GM23338 (cell line): ENCODE measurements around the gene SLC5A12. TPM values are rescaled to one million over a fixed set of nuclear protein-coding genes. Genes with fewer than 3 reads are reported as not detected.

Source experiments
- ATAC-seq: fragments of 200-7000 bp; cut with Tn5 transposase; 3 replicates; pipeline ENCODE4 v1.9.1; 2020
- DNase-seq: peaks from one replicate; pipeline ENCODE4 v3.0.0-alpha.2; 2015; ENCODE audit warnings: low spot score
- H2AFZ ChIP-seq: fragments of 200-600 bp; sonication (generic); 2 replicates; pipeline ENCODE4 v1.8.0; 2016; ENCODE audit warnings: antibody characterized with exemption, mild to moderate bottlenecking, moderate library complexity
- H3F3A ChIP-seq: fragments of 200-600 bp; sonication (generic); replicated peaks from 2 replicates; pipeline ENCODE4 v1.8.0; 2017; ENCODE audit warnings: antibody characterized with exemption, mixed run types, low read depth
- H3K27ac ChIP-seq: fragments of 200-600 bp; sonication (generic); 2 replicates; pipeline ENCODE4 v1.6.1; 2016; ENCODE audit warnings: low read depth
- H3K27me3 ChIP-seq: fragments of 200-600 bp; sonication (generic); 2 replicates; pipeline ENCODE4 v1.8.0; 2016; ENCODE audit warnings: mild to moderate bottlenecking, mixed run types, moderate library complexity; ENCODE audit not compliant: insufficient read depth
- H3K36me3 ChIP-seq: fragments of 200-600 bp; sonication (generic); 2 replicates; pipeline ENCODE4 v1.8.0; 2016; ENCODE audit warnings: mild to moderate bottlenecking; ENCODE audit not compliant: insufficient read depth
- H3K4me1 ChIP-seq: fragments of 200-600 bp; sonication (generic); 2 replicates; pipeline ENCODE4 v1.8.0; 2016; ENCODE audit warnings: mild to moderate bottlenecking, moderate library complexity; ENCODE audit not compliant: insufficient read depth
- H3K4me2 ChIP-seq: fragments of 200-600 bp; sonication (generic); 2 replicates; pipeline ENCODE4 v1.7.1; 2017; ENCODE audit warnings: mixed run types
- H3K4me3 ChIP-seq: fragments of 200-600 bp; sonication (generic); 2 replicates; pipeline ENCODE4 v1.6.1; 2016; ENCODE audit warnings: mixed run types
- H3K79me2 ChIP-seq: fragments of 200-600 bp; sonication (generic); replicated peaks from 2 replicates; pipeline ENCODE4 v1.8.0; 2017; ENCODE audit warnings: mild to moderate bottlenecking; ENCODE audit not compliant: insufficient read depth
- H3K9me2 ChIP-seq: fragments of 200-600 bp; sonication (generic); 2 replicates; pipeline ENCODE4 v1.8.0; 2017; ENCODE audit not compliant: insufficient read depth
- H4K20me1 ChIP-seq: fragments of 200-600 bp; sonication (generic); replicated peaks from 2 replicates; pipeline ENCODE4 v1.8.0; 2017; ENCODE audit warnings: mild to moderate bottlenecking; ENCODE audit not compliant: insufficient read depth
- H3K27ac Mint-ChIP-seq: 2 replicates; pipeline ENCODE4 v1.8.0; 2020; ENCODE audit warnings: inconsistent platforms, mild to moderate bottlenecking, moderate library complexity, mixed read lengths
- H3K27me3 Mint-ChIP-seq: 3 replicates; pipeline ENCODE4 v1.8.0; 2022; ENCODE audit warnings: low read depth, mild to moderate bottlenecking, moderate library complexity, mixed read lengths, inconsistent platforms; ENCODE audit not compliant: insufficient read depth, poor library complexity
- H3K36me3 Mint-ChIP-seq: 3 replicates; pipeline ENCODE4 v1.8.0; 2021; ENCODE audit warnings: low read depth, mild to moderate bottlenecking, inconsistent platforms, moderate library complexity, mixed read lengths
- H3K4me1 Mint-ChIP-seq: 3 replicates; pipeline ENCODE4 v1.8.0; 2020; ENCODE audit warnings: mild to moderate bottlenecking, inconsistent platforms, mixed read lengths
- H3K4me3 Mint-ChIP-seq: 3 replicates; pipeline ENCODE4 v1.8.0; 2021; ENCODE audit warnings: moderate library complexity, mild to moderate bottlenecking, inconsistent platforms, mixed read lengths
- H3K9me3 Mint-ChIP-seq: 3 replicates; pipeline ENCODE4 v1.8.0; 2020; ENCODE audit warnings: moderate library complexity, mild to moderate bottlenecking, inconsistent platforms, mixed read lengths
- ETS1 ChIP-seq: IDR thresholded peaks from 2 replicates; pipeline ENCODE4 v1.6.1; 2016; ENCODE audit warnings: antibody characterized with exemption
- EZH2phosphoT487 ChIP-seq: fragments of 200-600 bp; sonication (generic); IDR thresholded peaks from one replicate; pipeline ENCODE4 v1.8.1; 2018; ENCODE audit warnings: antibody characterized with exemption; ENCODE audit not compliant: unreplicated experiment
- NANOG ChIP-seq: IDR thresholded peaks from 2 replicates; pipeline ENCODE4 v1.6.1; 2016; ENCODE audit warnings: antibody characterized with exemption, borderline replicate concordance
- ZNF331 ChIP-seq: fragments of 250-450 bp; sonication (Bioruptor Pico); IDR thresholded peaks from 2 replicates; pipeline ENCODE4 v1.5.0; 2020; ENCODE audit warnings: low read depth, mild to moderate bottlenecking, moderate library complexity
- ZNF462 ChIP-seq: fragments of 250-450 bp; sonication (Bioruptor Pico); IDR thresholded peaks from 2 replicates; pipeline ENCODE4 v1.5.0; 2020; ENCODE audit warnings: mild to moderate bottlenecking, moderate library complexity
- polyA plus RNA-seq: library from polyadenylated mRNA; unstranded; fragments of >200 nt; fragmentation: Nextera tagmentation; extraction: Ambion mirVana; gene quantifications from 2 replicates; pipeline ENCODE4 v1.2.1, GENCODE V29; 2016
- total RNA-seq: library from RNA; depleted of rRNA; stranded (reverse); fragments of >200 nt; shearing (Covaris generic); gene quantifications from 2 replicates; pipeline ENCODE4 v1.2.3, GENCODE V29; 2014

SLC5A12 gene
- total and polyA plus RNA-seq, 2 experiments from 2014 or later = 0.60 to 1.4 TPM

- no peak for TF ChIP-seq ZNF462 (CRISPR knock-in tag)
- no peak for TF ChIP-seq NANOG
- no peak for TF ChIP-seq EZH2phosphoT487
Measured at GRCh38 chr11:26731084-26731456, 9.2 kb upstream of the SLC5A12 start (continued).

GRCh38 chr11:26730414-26731083 is 8.7 kb upstream of the SLC5A12 start:
- no peak overlapping the region for H3K27ac ChIP-seq
- H3F3A ChIP-seq = no peaks in the 10 kb centered on the region
- H3K27me3 Mint-ChIP-seq = no peaks in the 10 kb centered on the region
- ATAC-seq = no peak
- H3K36me3 Mint-ChIP-seq = no peaks in the 10 kb centered on the region; the same call in 2 of the 3 replicates
- no peaks in the 10 kb centered on the region for H3K79me2 ChIP-seq
- H3K36me3 ChIP-seq = no peaks in the 10 kb centered on the region
- no peak overlapping the region for H3K4me3 ChIP-seq
- H3K4me1 ChIP-seq = no peaks in the 10 kb centered on the region
- H3K27ac Mint-ChIP-seq = no peak overlapping the region
- no peak overlapping the region for H3K4me2 ChIP-seq
- no peaks in the 10 kb centered on the region for H3K9me3 Mint-ChIP-seq
- H3K9me2 ChIP-seq = peaks cover 4% of the 10 kb centered on the region
- no peak overlapping the region for H2AFZ ChIP-seq
- no peaks in the 10 kb centered on the region for H3K4me1 Mint-ChIP-seq
- H4K20me1 ChIP-seq = no peaks in the 10 kb centered on the region
- H3K27me3 ChIP-seq = no peaks in the 10 kb centered on the region
- no peak for DNase-seq
- H3K4me3 Mint-ChIP-seq = no peak overlapping the region
- TF ChIP-seq ZNF462 (CRISPR knock-in tag) = no peak
- no peak for TF ChIP-seq ZNF331
- TF ChIP-seq ETS1 = no peak
